Measurements from ENCODE around the gene MAP1S.

DNA sequence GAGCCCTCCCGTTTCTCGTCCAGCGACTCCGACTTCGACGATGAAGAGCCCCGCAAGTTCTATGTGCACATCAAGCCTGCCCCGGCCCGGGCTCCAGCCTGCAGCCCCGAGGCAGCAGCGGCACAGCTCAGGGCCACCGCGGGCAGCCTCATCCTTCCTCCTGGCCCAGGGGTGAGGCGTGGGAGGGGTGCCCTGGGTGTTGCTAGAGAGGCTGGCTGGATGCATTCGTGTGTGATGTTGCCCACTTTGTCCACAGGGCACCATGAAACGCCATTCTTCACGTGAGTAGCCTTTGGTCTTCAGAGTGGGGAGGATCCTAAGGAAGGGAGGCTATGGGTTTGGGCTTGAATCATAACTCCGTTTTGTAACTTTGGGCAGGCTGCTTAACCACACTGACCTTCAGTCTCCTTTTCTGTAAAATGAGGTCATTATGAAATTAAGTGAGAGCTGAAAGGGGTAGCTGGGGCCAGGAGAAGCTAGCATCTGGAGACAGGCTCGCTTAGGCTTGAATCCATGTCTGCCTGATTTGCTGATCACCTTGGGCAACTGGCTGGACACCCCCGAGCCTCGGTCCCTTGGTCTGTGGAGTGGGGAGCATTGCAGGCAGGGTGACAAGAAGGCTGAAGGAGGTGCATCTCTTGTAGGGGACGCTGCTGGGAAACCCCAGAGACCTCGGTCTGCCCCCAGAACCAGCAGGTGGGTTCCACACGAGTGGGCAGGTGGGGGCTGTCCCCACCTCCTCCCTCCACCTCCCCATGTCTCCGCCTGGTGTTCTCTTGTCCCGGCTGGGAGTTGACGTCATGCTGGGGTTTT lies 56.9 kb downstream of the MAP1S start:
- TF ChIP-seq EZH2phosphoT487 (IDR thresholded peaks at IDR 0.05; ENCODE audit: low read depth), result 0 out of 2 replicates have a peak, but pooled peaks have one; percentile 25
- TF ChIP-seq, protein P1, sequence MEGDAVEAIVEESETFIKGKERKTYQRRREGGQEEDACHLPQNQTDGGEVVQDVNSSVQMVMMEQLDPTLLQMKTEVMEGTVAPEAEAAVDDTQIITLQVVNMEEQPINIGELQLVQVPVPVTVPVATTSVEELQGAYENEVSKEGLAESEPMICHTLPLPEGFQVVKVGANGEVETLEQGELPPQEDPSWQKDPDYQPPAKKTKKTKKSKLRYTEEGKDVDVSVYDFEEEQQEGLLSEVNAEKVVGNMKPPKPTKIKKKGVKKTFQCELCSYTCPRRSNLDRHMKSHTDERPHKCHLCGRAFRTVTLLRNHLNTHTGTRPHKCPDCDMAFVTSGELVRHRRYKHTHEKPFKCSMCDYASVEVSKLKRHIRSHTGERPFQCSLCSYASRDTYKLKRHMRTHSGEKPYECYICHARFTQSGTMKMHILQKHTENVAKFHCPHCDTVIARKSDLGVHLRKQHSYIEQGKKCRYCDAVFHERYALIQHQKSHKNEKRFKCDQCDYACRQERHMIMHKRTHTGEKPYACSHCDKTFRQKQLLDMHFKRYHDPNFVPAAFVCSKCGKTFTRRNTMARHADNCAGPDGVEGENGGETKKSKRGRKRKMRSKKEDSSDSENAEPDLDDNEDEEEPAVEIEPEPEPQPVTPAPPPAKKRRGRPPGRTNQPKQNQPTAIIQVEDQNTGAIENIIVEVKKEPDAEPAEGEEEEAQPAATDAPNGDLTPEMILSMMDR (IDR thresholded peaks at IDR 0.05; ENCODE audit: low read depth, low read length), result no peak
